Suppressor macrophage treated with lipopolysaccharide for 4 hours (primary cell): ENCODE data around the gene FCER2.

Source experiments
- DNase-seq: peaks from one replicate; pipeline ENCODE4 v3.0.0-alpha.2; 2020

FCER2 gene

DNA sequence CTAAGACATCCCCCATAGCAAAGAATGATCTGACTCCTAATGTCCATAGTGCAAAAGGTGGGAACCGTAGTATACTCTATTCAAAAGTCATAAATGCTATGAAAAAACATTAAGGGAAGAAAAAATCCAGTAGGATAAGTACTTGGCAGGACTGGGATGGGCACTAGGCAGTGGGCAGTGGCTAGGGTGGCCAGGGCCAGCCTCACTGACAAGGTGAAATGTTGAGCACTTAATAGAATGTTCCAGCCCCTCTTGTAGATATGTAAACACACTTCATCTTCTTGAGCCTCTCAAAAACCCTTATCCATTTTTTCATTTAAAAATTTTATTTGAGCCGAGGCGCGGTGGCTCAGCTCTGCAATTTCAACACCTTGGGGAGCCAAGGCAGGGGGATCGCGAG, 31.4 kb upstream of the FCER2 start:
- no peak for DNase-seq

DNA sequence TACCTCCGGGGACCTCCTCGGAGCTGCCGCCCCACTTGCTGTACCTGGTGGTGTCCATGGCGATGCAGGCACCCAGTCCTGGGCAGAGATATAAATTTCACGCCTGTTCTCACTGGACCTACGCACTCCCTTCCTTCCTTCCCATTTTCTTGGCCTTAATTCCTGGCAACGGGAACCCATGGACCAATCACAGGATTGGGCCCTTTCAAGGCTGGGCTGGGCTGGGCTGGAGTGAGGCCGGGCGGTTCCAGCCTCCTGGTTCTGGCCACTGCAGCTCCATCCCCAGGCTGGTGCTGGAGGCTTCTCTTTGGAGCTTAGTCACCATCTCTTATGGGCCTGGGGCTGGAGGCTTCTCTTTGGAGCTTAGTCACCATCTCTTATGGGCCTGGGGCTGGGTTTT, 30.1 kb upstream of the FCER2 start, which contains the start of gene CLEC4G:
Gene CLEC4G, minus strand, starts transcription at position 66 of the 400 bp plus-strand sequence. Its CDS starts 8 bp downstream, at position 58.
- no peak for DNase-seq

DNA sequence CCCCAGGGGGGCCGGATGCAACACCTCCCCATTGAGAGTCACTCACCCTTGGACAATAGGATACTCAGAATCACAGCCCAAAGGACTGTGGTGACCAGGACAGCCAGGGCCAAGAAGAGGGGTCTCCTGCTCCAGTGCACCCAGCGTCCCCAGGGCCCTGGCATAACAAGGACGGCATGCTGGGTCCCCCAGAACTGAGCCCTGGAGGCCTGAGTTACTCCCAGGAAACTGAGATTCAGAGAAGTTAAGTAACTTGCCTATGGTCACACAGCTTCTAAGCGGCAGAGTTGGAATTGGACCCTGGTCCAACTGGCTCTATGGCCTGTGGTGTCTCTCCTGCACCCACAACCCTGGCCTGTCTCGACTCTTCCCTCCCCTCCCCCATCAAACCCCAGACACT, 29.7 kb upstream of the FCER2 start:
- no peak for DNase-seq

DNA sequence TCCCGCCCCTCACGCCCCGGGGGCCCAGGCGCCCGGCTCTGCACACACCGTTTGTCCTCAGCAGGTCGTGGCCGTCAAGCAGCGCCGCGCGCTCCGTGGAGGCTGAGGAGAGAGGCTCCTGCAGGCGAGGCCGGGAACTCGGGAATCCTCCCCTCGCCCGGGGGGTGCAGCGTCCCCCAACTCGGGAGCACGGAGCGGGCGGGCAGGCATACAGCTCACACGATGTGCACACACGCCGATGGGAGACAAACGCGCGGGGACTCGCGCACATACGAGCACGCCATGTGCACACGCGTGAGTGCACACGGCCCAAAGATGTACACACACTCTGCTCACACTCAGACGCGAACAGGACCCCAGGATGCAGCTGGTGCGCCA, 29.3 kb upstream of the FCER2 start:
- DNase-seq, result no peak

DNA sequence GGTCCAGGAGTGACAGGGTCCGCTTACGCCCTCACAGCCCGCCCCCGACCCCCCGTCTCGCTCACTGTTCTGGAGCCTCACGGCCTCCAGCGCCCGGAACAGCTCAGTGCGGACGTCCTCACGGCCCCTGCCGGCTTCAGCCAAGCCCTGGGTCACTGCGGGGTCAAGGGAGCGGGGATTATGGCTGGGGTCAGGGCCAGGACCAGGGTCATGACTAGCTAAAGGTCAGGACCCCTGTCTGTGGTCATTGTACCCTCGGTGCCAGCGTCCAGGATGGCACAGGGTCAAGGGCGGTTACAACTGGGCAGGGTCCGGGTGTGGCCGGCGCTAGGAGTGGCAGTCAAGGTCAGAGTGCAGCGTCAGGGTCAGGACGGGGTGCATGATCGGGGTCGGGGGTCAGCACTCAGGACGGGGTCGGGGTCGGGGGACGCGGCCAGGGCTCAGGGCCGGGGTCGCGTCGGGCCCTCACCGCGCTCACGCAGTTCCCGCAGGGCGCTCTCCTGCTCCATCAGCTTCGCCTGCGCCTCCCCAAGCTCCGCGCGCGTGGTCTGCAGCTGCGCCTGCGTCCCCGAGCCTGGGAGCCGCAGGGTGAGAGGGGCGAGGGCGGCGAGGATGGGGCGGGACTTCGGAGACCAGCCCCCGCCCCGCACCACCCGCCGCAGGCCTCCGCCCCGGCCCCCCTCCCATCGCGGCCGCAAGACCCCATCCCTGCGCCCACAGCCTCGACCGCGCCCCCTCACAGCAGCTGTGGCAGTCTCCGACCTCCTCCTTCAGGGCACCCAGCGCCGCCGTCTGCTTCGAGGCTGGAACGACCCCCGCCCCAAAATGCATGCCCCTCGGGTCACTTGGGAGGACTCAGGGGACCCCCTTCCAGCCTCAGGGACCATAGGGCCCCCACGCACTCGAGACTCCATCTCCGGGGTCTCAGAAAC, 28.6 kb upstream of the FCER2 start:
- no peak for DNase-seq

DNA sequence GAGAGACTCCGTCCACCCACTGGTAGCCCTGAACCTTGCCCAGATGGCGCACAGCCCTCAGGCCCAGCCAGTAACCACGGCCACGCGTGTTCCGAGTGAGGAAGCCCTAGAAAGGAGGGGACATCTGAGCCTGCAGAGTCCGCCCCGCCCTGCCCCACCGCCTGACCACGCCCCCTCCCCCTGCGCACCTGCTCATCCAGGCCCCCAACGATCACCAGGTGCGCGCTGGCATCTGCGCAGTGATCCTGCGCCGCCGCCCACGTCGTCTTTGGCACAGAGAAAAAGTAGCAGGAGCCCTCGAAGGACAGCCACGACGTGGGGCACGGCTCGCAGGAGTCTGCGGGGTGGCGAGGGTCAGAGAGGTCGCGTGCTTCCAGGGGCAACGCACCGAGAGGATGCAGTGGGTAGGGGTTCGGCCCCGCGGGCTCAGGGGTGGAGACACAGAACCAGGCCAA, 27.9 kb upstream of the FCER2 start:
- DNase-seq, result no peak

DNA sequence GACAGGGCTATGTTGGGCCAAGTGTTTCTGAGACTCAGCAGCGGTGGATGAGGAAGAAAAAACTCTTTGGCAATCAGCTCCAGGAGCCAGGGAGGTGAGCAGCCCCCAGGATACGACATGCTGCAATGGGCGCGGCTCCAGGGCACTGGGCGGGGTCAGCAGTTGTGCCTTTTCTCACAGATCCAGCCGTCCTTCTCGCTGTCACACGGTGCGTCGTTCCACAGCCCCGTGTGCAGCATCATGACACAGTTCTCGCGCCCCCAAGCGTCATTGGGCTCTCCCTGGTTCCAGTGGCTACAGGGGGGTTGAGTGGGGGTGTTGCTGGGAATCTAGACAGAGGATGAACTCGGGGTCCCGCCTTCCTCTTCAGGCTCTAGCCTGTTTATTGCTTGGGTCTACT, 27.3 kb upstream of the FCER2 start:
- no peak for DNase-seq

DNA sequence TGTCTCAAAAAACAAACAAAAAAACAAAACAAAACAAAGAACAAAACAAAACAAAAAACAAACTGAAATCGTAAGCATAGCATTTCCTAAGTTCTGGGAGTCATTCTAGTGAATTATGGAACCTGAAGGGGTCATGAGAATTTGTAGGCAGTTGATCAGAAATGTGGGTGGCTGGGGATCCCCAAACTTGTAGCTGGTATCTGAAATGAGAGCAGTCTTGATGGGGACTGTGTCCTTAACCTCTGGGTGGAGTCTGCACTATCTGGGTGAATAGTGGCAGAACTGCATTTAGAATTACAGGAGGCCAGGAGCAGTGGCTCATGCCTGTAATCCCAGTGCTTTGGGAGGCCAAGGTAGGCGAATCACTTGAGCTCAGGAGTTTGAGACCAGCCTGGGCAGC, 23.9 kb upstream of the FCER2 start:
- DNase-seq, result no peak

DNA sequence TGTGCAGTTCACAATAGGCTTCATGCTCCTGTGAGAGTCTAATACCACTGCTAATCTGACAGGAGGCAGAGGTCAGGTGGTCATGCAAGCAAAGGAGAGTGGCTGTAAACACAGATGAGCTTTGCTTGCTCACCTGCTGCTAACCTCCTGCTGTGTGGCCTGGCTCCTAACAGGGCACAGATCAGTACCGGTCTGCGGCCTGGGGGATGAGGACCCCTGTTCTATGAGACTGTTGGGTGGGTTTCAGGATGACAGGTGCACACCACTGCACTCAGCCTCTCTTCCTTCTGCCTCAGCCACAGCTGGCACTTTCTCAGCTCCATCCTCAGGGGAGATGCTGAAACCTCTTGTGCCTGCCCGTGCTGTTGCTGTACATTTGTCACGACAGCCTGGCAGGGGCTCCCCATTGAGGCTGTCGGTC, 20.3 kb upstream of the FCER2 start:
- DNase-seq, result no peak

DNA sequence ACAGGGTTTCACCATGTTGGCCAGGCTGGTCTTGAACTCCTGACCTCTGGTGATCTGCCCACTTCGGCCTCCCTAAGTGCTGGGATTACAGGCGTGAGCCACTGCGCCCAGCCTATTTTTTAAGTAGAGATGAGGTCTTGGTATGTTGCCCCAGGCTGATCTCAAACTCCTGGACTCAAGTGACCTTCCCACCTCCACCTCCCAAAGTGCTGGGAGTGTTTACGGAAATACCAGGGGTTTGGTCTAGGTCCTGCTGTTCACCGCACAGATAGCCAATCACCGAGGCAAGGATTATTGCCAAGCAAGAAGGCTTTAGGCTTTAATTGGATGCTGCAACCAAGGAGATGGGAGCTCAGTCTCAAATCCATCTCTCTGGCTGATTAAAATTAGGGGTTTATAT, 18.4 kb upstream of the FCER2 start:
- no peak for DNase-seq

DNA sequence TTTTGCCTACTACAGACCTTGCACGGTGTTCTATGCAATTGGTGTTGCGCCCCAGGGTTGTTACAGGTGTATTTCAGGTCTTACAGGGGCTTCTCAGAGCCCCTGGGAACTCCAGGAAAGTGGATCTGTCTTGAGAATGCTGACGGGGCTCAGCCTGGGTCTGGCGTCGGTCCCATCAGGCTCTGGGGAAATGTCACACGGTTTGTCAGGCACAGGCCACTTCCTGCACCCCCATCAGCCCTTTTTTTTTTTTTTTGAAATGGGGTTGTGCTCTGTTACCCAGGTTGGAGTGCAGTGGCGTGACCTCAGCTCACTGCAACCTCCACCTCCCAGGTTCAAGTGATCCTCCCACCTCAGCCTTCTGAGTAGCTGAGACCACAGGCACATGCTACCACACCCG, 16.7 kb upstream of the FCER2 start:
- no peak for DNase-seq

DNA sequence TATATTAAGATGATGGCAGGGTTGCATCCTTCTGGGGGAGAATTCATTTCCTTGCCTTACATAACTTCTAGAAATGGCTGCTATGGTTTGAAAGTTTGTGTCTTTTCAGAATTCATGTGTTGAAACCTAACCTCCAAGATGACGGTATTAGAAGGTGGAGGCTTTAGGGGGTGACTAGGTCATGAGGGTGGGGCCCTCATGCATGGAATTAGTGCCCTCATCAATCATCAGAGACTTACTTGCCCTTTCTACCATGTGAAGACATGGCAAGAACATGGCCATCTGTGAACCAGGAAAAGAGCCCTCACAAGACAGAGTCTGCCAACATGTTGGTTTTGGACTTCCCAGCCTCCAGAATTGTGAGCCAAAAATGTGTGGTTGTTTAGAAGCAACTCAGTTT, 14.8 kb upstream of the FCER2 start:
- DNase-seq, result no peak

DNA sequence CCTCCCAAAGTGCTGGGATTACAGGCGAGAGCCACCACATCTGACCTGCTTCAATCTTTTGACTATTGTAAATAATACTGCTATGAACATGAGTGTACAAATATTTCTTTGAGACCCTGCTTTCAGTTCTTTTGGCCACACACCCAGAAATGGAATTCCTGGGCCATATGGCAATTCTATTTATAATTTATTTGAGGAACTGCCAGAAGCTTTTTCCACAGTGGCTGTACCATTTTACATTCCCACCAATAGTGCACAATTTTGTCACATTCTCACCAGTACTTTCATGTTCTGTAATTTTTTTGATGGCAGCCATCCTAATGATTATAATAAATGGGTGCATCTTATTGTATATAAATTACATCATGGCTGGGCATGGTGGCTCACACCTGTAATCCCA, 13.7 kb upstream of the FCER2 start:
- DNase-seq, result no peak

DNA sequence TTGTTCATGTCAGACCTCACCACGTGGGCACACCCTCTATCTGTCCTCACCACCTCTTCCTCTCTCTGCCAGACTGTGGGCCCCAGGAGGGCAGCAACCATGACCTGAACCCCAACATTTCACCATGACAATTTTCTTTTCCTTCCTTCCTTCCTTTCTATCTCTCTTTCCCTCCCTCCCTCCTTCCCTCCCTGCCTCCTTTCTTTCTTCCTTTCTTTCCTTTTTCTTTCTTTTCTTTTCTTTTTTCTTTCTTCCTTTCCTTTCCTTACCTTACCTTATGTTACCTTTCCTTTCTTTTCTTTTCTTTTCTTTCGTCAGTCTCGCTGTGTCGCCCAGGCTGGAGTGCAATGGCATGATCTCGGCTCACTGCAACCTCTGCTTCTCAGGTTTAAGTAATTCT, 8.7 kb upstream of the FCER2 start:
- no peak for DNase-seq

DNA sequence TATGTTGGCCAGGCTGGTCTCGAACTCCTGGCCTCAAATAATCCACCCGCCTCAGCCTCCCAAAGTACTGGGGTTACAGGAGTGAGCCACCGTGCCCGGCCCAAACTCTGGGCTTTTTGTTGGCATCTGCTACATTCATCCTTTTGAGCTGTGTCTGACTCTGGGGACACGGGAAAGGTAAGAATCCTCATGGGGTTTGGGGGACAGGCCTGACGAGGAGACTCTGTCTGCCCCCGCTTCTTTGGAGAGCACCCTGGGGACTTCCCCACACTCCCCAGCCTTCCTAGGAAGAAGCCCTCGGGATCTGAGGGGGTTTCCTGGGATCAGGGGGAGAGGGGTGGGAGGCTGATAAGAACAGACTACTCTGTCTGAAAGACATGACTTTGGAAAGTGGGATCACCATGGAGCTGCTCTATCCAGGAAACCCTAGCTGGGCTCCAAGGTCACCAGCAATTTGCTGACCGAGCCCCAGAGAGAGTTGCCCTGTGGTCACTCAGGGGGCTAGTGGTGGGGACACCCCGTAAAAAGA, 8.1 kb upstream of the FCER2 start:
- no peak for DNase-seq

DNA sequence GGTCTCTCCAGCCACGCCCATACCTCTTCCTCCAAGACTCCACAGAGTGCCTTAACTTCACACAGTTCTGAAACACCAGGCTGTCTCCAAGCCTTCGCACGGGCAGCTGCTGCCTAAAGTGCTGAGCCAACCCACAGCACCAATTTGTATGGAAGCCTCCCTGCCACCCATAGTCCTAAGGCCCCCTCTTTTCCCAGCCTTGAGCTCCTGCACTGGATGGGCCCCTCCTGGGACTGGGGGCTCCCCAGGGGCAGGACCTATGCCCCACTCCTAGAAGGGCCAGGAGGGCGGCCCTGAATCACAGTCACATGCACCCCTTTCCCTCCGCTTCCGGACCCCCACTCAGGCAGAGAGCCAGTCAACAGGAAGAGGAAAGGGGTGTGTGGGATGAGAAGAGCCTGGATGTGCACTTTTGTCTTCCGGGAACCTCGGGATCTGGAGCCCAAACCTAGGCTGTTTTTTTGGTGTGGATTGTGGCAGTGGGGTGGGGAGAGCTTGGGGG, 5.1 kb upstream of the FCER2 start:
- no peak for DNase-seq

DNA sequence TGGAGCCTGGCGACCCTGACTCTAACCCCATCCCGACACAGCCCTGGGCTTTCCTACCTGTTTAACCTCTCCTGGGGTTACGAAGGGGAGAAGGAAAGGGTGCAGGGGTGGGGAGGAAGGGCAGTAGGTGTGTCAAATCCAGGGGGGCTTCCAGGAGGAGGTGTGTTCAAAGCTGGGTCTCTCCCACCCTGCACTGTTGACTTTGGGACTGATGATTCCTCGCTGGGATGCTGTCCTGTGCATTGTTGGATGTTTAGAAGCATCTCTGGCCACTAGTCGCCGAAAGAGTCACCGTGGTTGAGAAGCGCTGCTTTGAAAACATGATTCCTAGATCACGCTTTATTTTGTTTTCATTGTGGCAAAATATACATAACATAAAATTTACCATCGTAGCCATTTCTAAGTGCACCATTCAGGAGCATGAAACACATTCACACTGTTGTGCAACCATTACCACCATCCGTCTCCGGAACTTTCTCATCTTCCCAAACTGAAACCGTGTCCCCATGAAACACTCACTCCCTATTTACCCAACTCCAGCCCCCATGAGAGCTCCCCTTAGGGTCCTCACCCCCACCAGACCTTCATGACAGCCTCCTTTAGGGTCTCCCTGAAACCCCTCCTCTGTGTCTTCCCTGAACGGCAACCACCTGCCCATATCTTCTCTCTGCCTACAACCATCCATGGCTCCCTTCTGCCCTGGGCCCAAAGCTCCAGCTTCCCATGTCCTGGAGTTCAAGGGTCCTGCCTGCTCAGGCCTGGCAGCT, 4.4 kb upstream of the FCER2 start:
- DNase-seq, result peak; percentile 72

DNA sequence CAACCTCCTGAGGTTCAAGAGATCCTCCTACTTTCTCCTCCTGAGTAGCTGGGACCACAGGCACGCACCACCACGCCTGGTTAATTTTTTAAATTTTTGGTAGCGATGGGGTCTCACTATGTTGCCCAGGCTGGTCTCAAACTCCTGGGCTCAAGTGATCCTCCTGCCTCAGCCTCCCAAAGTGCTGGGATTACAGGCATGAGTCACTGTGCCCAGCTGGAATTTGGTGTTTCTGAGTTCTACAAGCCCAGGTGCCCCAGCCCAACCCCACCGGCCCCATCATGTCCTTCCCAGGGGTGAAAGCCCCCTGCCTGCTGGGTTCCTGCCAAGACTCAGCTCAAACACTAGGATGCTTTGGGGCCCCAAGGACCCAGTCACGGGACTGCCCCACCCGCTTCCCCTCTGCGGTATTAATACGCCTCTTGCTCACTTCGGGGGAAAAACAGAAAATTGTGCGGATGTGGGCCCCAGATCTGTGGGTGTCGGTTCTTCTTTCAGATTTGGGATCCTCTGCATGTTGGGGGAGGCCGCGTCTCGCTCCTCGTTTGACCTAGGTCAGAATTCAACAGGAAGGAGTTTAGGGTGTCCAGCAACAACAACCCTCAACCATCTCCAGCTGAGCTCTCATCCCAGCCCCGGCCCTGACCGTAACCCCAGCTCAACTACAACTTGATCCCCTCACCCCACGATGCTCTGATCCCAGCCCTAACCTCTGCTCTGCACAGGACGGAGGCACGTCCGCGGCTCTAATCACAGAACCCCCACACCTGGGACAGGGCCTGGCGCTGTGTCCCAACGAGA, 3.7 kb upstream of the FCER2 start:
- peak; percentile 94 for DNase-seq

DNA sequence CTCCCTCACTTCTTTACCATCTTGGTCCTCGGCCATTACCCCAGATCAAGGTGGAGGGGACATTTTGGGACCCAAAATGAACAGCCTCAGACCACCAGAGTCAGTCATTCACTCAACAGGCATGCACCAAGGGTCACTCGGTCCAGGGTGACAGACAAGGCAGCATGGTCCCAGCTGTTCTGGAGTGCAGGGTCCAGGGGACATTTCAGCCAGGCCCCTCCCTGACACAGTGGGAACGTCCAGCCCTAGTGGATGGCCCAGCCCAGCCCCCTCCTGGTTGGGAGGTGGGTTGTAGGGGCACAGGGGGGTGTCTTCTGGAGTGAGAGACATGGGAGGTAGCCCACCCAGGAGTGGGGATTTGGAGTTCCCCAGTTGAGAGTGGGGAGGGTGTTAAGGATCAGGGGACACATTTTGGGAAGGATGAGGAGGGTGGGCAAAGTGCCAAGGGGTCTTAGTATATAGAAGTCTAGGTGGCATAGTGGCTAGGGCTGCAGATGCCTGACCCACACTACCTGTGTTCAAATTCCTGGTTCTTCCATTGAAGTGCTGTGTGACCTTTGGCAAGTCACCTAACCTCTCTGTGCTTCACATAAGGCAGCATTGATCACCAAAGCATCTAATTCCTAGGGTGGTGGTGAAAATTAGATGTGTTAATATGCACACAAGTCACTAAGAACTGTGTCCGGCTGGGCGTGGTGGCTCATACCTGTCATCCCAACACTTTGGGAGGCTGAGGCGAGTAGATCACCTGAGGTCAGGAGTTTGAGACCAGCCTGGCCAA, 2.5 kb upstream of the FCER2 start:
- DNase-seq, result no peak

DNA sequence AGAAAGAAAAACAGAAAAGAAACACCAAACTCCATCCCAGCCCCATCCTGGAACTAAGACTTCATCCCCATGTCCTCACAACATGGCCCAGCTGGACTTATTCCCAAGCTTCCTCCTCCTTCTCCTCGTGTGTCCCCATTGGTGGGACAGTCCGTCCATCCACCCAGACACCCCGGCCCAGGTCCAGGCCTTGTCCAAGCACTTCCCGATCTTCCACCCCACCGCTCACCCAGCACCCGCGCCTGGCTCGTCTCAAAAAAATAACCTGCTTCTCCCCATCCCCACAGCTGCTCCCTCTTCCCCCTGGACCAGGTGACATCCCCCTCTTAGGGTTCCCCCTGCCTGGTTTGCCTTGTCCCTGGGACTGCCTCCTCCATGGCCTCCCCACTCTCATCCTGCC, 1.4 kb upstream of the FCER2 start:
- no peak for DNase-seq

DNA sequence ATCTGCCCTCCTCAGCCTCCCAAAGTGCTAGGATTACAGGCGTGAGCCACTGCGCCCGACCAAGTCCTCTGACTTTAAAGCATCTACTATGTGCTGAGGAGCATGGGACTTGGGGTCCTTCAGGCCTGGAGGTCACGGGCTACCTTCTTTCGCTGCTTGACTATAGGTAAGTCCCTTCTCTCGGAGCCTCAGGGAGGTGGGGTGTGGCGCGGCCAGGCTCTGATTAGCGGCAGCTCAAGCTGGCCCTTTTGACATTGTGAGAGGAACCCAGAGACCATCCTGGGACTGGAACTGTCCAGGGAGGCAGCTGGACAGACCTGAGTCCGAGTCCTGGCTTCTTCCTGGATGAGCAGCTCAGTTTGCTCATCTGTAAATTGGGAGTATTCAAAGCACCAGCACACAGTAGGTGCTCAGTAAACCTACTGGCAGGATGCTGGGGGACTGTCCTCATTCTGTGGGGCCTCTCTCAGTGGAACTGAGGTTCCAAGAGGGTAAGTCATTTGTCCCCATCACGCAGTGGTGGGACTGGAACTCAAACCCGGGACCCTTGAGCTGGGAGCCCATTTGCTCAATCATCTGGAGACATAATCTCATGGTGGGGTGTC, 780 bp downstream of the FCER2 start:
- DNase-seq, result no peak
